Karpas-422 (cell line): Measurements from ENCODE around the gene PRCD. TPM values are rescaled to one million over a fixed set of nuclear protein-coding genes. Genes with fewer than 3 reads are reported as not detected.

Experiments
- DNase-seq: peaks from one replicate; pipeline ENCODE4 v3.0.0-alpha.2; 2015
- H2AFZ ChIP-seq: fragments of 200-600 bp; sonication (generic); 2 replicates; pipeline ENCODE4 v1.6.1; 2014; ENCODE audit warnings: antibody characterized with exemption, low read length, mixed read lengths
- H3K27ac ChIP-seq: fragments of 200-600 bp; sonication (generic); 2 replicates; pipeline ENCODE4 v1.5.1; 2014; ENCODE audit warnings: mild to moderate bottlenecking, low read length, moderate library complexity
- H3K27me3 ChIP-seq: fragments of 200-600 bp; sonication (generic); 2 replicates; pipeline ENCODE4 v1.6.1; 2014; ENCODE audit warnings: low read length, mixed read lengths
- H3K36me3 ChIP-seq: fragments of 200-600 bp; sonication (generic); 2 replicates; pipeline ENCODE4 v1.6.1; 2014; ENCODE audit warnings: low read length, mixed read lengths; ENCODE audit not compliant: insufficient read depth
- H3K4me1 ChIP-seq: fragments of 200-600 bp; sonication (generic); 2 replicates; pipeline ENCODE4 v1.6.1; 2014; ENCODE audit warnings: mild to moderate bottlenecking, low read length, mixed read lengths
- H3K4me2 ChIP-seq: fragments of 200-600 bp; sonication (generic); 2 replicates; pipeline ENCODE4 v1.6.1; 2014; ENCODE audit warnings: low read length, low read depth, mild to moderate bottlenecking; ENCODE audit not compliant: poor library complexity, severe bottlenecking
- H3K4me3 ChIP-seq: fragments of 200-600 bp; sonication (generic); 2 replicates; pipeline ENCODE4 v1.5.1; 2014; ENCODE audit warnings: mild to moderate bottlenecking, antibody characterized with exemption, low read length, mixed read lengths
- H3K79me2 ChIP-seq: fragments of 200-600 bp; sonication (generic); 2 replicates; pipeline ENCODE4 v1.6.1; 2014; ENCODE audit warnings: mild to moderate bottlenecking, low read length, mixed read lengths
- H3K9ac ChIP-seq: fragments of 200-600 bp; sonication (generic); 2 replicates; pipeline ENCODE4 v1.6.0; 2014; ENCODE audit warnings: low read length
- H3K9me2 ChIP-seq: fragments of 200-600 bp; sonication (generic), shearing (Covaris generic); replicated peaks from 2 replicates; pipeline ENCODE4 v1.6.0; 2014; ENCODE audit warnings: mild to moderate bottlenecking, low read length, moderate library complexity; ENCODE audit not compliant: insufficient read depth
- H3K9me3 ChIP-seq: fragments of 300-700, 200-600 bp; sonication (generic); 2 replicates; pipeline ENCODE4 v1.6.1; 2014; ENCODE audit warnings: low read length, mixed read lengths
- H4K20me1 ChIP-seq: fragments of 200-600 bp; sonication (generic); 2 replicates; pipeline ENCODE4 v1.6.1; 2014; ENCODE audit warnings: mild to moderate bottlenecking, antibody characterized with exemption, low read length, low read depth; ENCODE audit not compliant: insufficient read depth
- total RNA-seq: library from RNA; depleted of rRNA; stranded (reverse); fragments of >200 nt; shearing (Covaris generic); gene quantifications from 2 replicates; pipeline ENCODE4 v1.2.3, GENCODE V29; 2014; ENCODE audit warnings: low replicate concordance

Gene PRCD
- total RNA-seq, 1 experiment from 2014 or later: 0.37 TPM

- H4K20me1 ChIP-seq: no peaks in the 10 kb centered on the region
- no peak overlapping the region for H2AFZ ChIP-seq
- no peak overlapping the region for H3K9ac ChIP-seq
- no peak overlapping the region for H3K4me2 ChIP-seq
- DNase-seq: no peak
- peaks cover 9% of the 10 kb centered on the region for H3K4me1 ChIP-seq
- no peaks in the 10 kb centered on the region for H3K79me2 ChIP-seq
- H3K27ac ChIP-seq: no peak overlapping the region
- H3K9me2 ChIP-seq: no peaks in the 10 kb centered on the region
- no peaks in the 10 kb centered on the region for H3K36me3 ChIP-seq
- H3K4me3 ChIP-seq: no peak overlapping the region
- no peaks in the 10 kb centered on the region for H3K9me3 ChIP-seq
- no peaks in the 10 kb centered on the region for H3K27me3 ChIP-seq
Observed at GRCh38 chr17:76538941-76539570, 788 bp upstream of the PRCD start.

GRCh38 chr17:76540381-76541300 is 797 bp downstream of the PRCD start:
- H3K4me2 ChIP-seq: peak overlapping the region; percentile 26
- no peaks in the 10 kb centered on the region for H3K27me3 ChIP-seq
- no peaks in the 10 kb centered on the region for H3K9me3 ChIP-seq
- H3K4me1 ChIP-seq: peaks cover 9% of the 10 kb centered on the region
- H3K79me2 ChIP-seq: no peaks in the 10 kb centered on the region
- H3K9me2 ChIP-seq: no peaks in the 10 kb centered on the region
- H2AFZ ChIP-seq: no peak overlapping the region
- H3K9ac ChIP-seq: peak overlapping the region; percentile 24; the same call in 1 of the 2 replicates
- H3K27ac ChIP-seq: no peak overlapping the region
- H3K4me3 ChIP-seq: no peak overlapping the region
- peak; percentile 94 for DNase-seq
- H4K20me1 ChIP-seq: no peaks in the 10 kb centered on the region
- H3K36me3 ChIP-seq: no peaks in the 10 kb centered on the region

GRCh38 chr17:76541739-76542454 is 2.1 kb downstream of the PRCD start:
- Histone ChIP-seq H3K9me3 (no peaks in the 10 kb centered on the region), H3K27me3 (no peaks in the 10 kb centered on the region), H3K36me3 (no peaks in the 10 kb centered on the region), H3K79me2 (no peaks in the 10 kb centered on the region), H3K9ac (no peak overlapping the region), H3K27ac (no peak overlapping the region), H3K4me2 (no peak overlapping the region), H3K4me1 (peaks cover 9% of the 10 kb centered on the region), H3K9me2 (no peaks in the 10 kb centered on the region), H3K4me3 (no peak overlapping the region), H4K20me1 (no peaks in the 10 kb centered on the region), H2AFZ (no peak overlapping the region)
- DNase-seq: no peak

GRCh38 chr17:76542566-76542971 is 2.7 kb downstream of the PRCD start:
- Histone ChIP-seq H3K27ac (no peak overlapping the region), H4K20me1 (no peaks in the 10 kb centered on the region), H3K9ac (no peak overlapping the region), H3K4me2 (no peak overlapping the region), H3K4me3 (no peak overlapping the region), H2AFZ (no peak overlapping the region), H3K79me2 (no peaks in the 10 kb centered on the region), H3K9me2 (no peaks in the 10 kb centered on the region), H3K36me3 (no peaks in the 10 kb centered on the region), H3K27me3 (no peaks in the 10 kb centered on the region), H3K9me3 (no peaks in the 10 kb centered on the region), H3K4me1 (peaks cover 9% of the 10 kb centered on the region)
- DNase-seq: no peak

GRCh38 chr17:76542984-76543383 is 3.1 kb downstream of the PRCD start:
- Histone ChIP-seq H3K9me2 (no peaks in the 10 kb centered on the region), H3K9ac (no peak overlapping the region), H3K9me3 (no peaks in the 10 kb centered on the region), H3K4me3 (no peak overlapping the region), H2AFZ (no peak overlapping the region), H3K27ac (no peak overlapping the region), H3K79me2 (no peaks in the 10 kb centered on the region), H4K20me1 (no peaks in the 10 kb centered on the region), H3K4me2 (no peak overlapping the region), H3K4me1 (peaks cover 9% of the 10 kb centered on the region), H3K27me3 (no peaks in the 10 kb centered on the region), H3K36me3 (no peaks in the 10 kb centered on the region)
- DNase-seq: no peak

GRCh38 chr17:76543482-76543825 is 3.6 kb downstream of the PRCD start:
- Histone ChIP-seq H4K20me1 (no peaks in the 10 kb centered on the region), H3K79me2 (no peaks in the 10 kb centered on the region), H2AFZ (no peak overlapping the region), H3K36me3 (no peaks in the 10 kb centered on the region), H3K4me2 (no peak overlapping the region), H3K9ac (no peak overlapping the region), H3K4me1 (peaks cover 9% of the 10 kb centered on the region), H3K27ac (no peak overlapping the region), H3K9me2 (no peaks in the 10 kb centered on the region), H3K9me3 (no peaks in the 10 kb centered on the region), H3K4me3 (no peak overlapping the region), H3K27me3 (no peaks in the 10 kb centered on the region)
- DNase-seq: no peak

- no peak for DNase-seq
- no peaks in the 10 kb centered on the region for H3K79me2 ChIP-seq
- H2AFZ ChIP-seq: no peak overlapping the region
- H3K4me1 ChIP-seq: peaks cover 9% of the 10 kb centered on the region
- no peaks in the 10 kb centered on the region for H3K9me2 ChIP-seq
- H3K9me3 ChIP-seq: no peaks in the 10 kb centered on the region
- H3K4me2 ChIP-seq: no peak overlapping the region
- no peaks in the 10 kb centered on the region for H3K27me3 ChIP-seq
- no peak overlapping the region for H3K4me3 ChIP-seq
- no peak overlapping the region for H3K27ac ChIP-seq
- H4K20me1 ChIP-seq: no peaks in the 10 kb centered on the region
- H3K36me3 ChIP-seq: no peaks in the 10 kb centered on the region
- H3K9ac ChIP-seq: no peak overlapping the region
Observed at GRCh38 chr17:76543826-76544545, 4.1 kb downstream of the PRCD start.
